Tibial nerve (tissue), 4 donors: ENCODE measurements around the gene ALDOC. TPM values are rescaled to one million over a fixed set of nuclear protein-coding genes. Genes with fewer than 3 reads are reported as not detected.
"Not testable (repeated sequence)": the region's sequence is repeated elsewhere in the genome, so short reads cannot be mapped to it uniquely, and the experiment has no call there.

Source experiments
- DNase-seq, 2 donors: peaks; one replicate each; pipeline ENCODE4 v3.0.0-alpha.2; 2019; ENCODE audit warnings: low spot score in 2 of 2
- H3K27ac ChIP-seq, 4 donors: fragments of 200-600 bp; sonication (generic) in 3 of 4; one replicate each; pipeline ENCODE4 v1.5.1; 2017 to 2019; ENCODE audit warnings: mild to moderate bottlenecking in 1 of 4
- H3K27me3 ChIP-seq, 2 donors: fragments of 200-600 bp; sonication (generic) in 1 of 2; one replicate each; pipeline versions ENCODE4 v1.5.1 to v1.6.0; 2017 to 2019
- H3K36me3 ChIP-seq, 3 donors: fragments of 200-600 bp; sonication (generic); one replicate each; pipeline ENCODE4 v1.5.1; 2018 to 2019
- H3K4me1 ChIP-seq, 4 donors: fragments of 200-600 bp; sonication (generic) in 3 of 4; one replicate each; pipeline ENCODE4 v1.5.1; 2017 to 2019
- H3K4me3 ChIP-seq, 4 donors: fragments of 200-600 bp; sonication (generic) in 3 of 4; one replicate each; pipeline ENCODE4 v1.5.1; 2017 to 2019; ENCODE audit warnings: mild to moderate bottlenecking in 1 of 4, moderate library complexity in 1 of 4
- H3K9me3 ChIP-seq, 4 donors: fragments of 200-600 bp; sonication (generic) in 3 of 4; one replicate each; pipeline ENCODE4 v1.5.1; 2017 to 2019
- EP300 ChIP-seq, 2 donors: sonication (generic); formaldehyde crosslinking; IDR thresholded peaks; one replicate each; pipeline ENCODE4 v1.6.1; 2017; ENCODE audit warnings: antibody characterized with exemption in 2 of 2, mild to moderate bottlenecking in 1 of 2
- POLR2A ChIP-seq, 2 donors: fragments of 450-650 bp; IDR thresholded peaks; one replicate each; pipeline ENCODE4 v1.6.1; 2017; ENCODE audit warnings: antibody characterized with exemption in 2 of 2, mild to moderate bottlenecking in 2 of 2, moderate library complexity in 2 of 2
- WGBS, 2 donors: methylation state at CpG; one replicate each; pipeline ENCODE4 v1.1.5; 2018; 5-methylcytosine and 5-hydroxymethylcytosine counted together
- total RNA-seq, 4 donors: library from RNA; depleted of rRNA; stranded (reverse); fragments of >200 nt; gene quantifications; one replicate each; pipeline ENCODE4 v1.1.0, GENCODE V29; 2016
- TF ChIP-seq, protein P1 (sequence below), 5 experiments: fragments of 200-600 bp in 3 of 5; fragments of 450-650 bp in 2 of 5; sonication (generic) in 3 of 5; IDR thresholded peaks; one replicate each; pipeline ENCODE4 v1.5.1; 2016 to 2019; ENCODE audit warnings: antibody characterized with exemption in 5 of 5, mild to moderate bottlenecking in 3 of 5, moderate library complexity in 2 of 5

The ALDOC gene
- total RNA-seq, 4 donors from 2014 or later = 46.2 to 222 (median 141) TPM

- Histone ChIP-seq H3K4me1 (peaks cover 0 to 12% (median 5%) of the 10 kb centered on the region in 4 donors), H3K27ac (no peak overlapping the region), H3K9me3 (no peaks in the 10 kb centered on the region), H3K27me3 (no peaks in the 10 kb centered on the region), H3K36me3 (peaks cover 0 to 34% (median 0%) of the 10 kb centered on the region in 3 donors), H3K4me3 (no peak overlapping the region)
- no peak for DNase-seq
- 94 to 100% methylated on average over 3 of the region's 3 CpGs for WGBS, 2 donors
- TF ChIP-seq, protein P1, sequence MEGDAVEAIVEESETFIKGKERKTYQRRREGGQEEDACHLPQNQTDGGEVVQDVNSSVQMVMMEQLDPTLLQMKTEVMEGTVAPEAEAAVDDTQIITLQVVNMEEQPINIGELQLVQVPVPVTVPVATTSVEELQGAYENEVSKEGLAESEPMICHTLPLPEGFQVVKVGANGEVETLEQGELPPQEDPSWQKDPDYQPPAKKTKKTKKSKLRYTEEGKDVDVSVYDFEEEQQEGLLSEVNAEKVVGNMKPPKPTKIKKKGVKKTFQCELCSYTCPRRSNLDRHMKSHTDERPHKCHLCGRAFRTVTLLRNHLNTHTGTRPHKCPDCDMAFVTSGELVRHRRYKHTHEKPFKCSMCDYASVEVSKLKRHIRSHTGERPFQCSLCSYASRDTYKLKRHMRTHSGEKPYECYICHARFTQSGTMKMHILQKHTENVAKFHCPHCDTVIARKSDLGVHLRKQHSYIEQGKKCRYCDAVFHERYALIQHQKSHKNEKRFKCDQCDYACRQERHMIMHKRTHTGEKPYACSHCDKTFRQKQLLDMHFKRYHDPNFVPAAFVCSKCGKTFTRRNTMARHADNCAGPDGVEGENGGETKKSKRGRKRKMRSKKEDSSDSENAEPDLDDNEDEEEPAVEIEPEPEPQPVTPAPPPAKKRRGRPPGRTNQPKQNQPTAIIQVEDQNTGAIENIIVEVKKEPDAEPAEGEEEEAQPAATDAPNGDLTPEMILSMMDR (IDR thresholded peaks at IDR 0.05) = no peak
- TF ChIP-seq EP300 (IDR thresholded peaks at IDR 0.05) (no peak), POLR2A (IDR thresholded peaks at IDR 0.05) (no peak)
Observed at GRCh38 chr17:28580959-28581358, 4.3 kb upstream of the ALDOC start.

GRCh38 chr17:28579526-28579925 lies 2.8 kb upstream of the ALDOC start:
- H3K27me3 ChIP-seq = no peaks in the 10 kb centered on the region
- no peak overlapping the region for H3K27ac ChIP-seq
- DNase-seq = no peak
- no peaks in the 10 kb centered on the region for H3K9me3 ChIP-seq
- peaks cover 0 to 21% (median 0%) of the 10 kb centered on the region in 3 donors for H3K36me3 ChIP-seq
- 91 to 94% methylated on average over 4 of the region's 4 CpGs for WGBS, 2 donors
- peaks cover 0 to 21% (median 6%) of the 10 kb centered on the region in 4 donors for H3K4me1 ChIP-seq
- no peak overlapping the region for H3K4me3 ChIP-seq
- TF ChIP-seq POLR2A (IDR thresholded peaks at IDR 0.05) (no peak), EP300 (IDR thresholded peaks at IDR 0.05) (no peak)
- TF ChIP-seq, protein P1 (IDR thresholded peaks at IDR 0.05) = no peak

DNA sequence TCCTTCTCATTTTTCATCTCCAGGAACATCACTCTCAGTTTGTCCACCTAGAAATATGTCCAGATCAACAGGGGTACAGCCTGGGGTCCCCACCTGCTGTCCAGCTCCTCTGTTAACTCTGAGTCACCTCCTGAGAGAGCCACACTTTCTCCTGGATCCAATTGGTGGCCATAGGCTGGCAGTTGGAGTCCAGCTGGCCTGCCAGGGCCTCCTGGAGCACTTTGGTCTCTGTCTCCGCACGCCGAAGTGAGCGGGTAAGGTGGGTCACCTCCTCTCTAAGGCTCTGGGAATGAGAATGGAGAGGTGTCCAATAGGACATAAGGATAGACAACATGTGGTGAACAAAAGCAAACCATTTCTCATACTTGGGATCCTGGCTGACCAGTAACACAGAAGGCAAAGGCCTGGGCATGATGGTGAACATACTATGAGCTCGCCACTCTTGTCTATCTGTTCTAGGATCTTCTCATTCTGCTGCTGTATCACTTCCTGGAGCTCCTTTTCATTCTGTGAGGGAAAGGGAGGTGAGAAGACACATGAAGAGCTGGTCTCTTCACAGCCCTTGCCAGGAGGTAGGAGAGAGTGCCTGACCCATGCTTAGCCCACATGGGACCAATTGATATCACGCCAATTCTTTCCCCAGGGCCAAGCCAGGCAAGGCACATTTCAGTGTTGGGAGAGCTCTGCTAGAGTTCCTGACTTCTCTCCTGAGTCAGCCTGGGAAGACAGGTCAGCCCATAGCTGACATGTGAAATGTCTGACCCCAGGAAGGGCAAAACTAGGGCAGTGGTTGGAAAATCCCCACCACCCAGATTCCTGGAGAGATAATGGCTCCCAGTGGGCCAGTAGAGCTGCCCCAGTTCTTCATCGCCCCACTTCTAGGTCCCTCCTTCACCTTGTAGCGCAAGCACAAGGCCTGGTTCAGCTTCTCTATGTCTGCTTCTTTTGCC lies 1.8 kb upstream of the ALDOC start:
- Histone ChIP-seq H3K4me1 (peaks cover 0 to 21% (median 6%) of the 10 kb centered on the region in 4 donors), H3K27ac (peak overlapping the region in 2 of 4 donors; percentile 42 to 82), H3K9me3 (no peaks in the 10 kb centered on the region), H3K4me3 (no peak overlapping the region), H3K36me3 (peaks cover 0 to 20% (median 0%) of the 10 kb centered on the region in 3 donors), H3K27me3 (no peaks in the 10 kb centered on the region)
- TF ChIP-seq POLR2A (IDR thresholded peaks at IDR 0.05) (no peak), EP300 (IDR thresholded peaks at IDR 0.05) (no peak)
- TF ChIP-seq, protein P1 (IDR thresholded peaks at IDR 0.05) = no peak
- WGBS, 2 donors = 96 to 100% methylated on average over 8 of the region's 8 CpGs
- no peak for DNase-seq

DNA sequence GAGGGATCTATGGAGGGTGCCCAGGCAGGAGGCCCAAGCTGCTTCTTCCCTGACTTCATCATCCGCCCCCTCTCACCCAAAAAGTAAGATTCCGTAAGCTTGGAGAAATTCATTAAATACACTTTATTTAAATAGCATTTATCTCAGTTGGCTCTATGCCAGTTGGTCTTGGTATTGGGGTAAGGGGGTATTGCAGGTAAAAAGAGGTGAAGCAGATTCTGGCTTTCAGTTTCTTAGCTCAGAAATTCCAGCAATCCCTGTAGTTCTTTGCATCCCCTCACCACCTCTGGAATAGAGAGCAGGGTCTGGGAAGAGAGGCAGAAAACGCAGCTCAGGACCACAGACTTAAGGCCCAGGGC lies 750 bp upstream of the ALDOC start:
- no peaks in the 10 kb centered on the region for H3K27me3 ChIP-seq
- peaks cover 0 to 28% (median 7%) of the 10 kb centered on the region in 4 donors for H3K4me1 ChIP-seq
- H3K9me3 ChIP-seq = no peaks in the 10 kb centered on the region
- 71 to 89% methylated on average over 3 of the region's 3 CpGs for WGBS, 2 donors
- peaks cover 0 to 10% (median 0%) of the 10 kb centered on the region in 3 donors for H3K36me3 ChIP-seq
- TF ChIP-seq POLR2A (IDR thresholded peaks at IDR 0.05) (no peak), EP300 (IDR thresholded peaks at IDR 0.05) (no peak)
- TF ChIP-seq, protein P1 (IDR thresholded peaks at IDR 0.05) = no peak
- DNase-seq = no peak
- H3K4me3 ChIP-seq = no peak overlapping the region
- peak overlapping the region; percentile 55 to 82 (median 69) for H3K27ac ChIP-seq

DNA sequence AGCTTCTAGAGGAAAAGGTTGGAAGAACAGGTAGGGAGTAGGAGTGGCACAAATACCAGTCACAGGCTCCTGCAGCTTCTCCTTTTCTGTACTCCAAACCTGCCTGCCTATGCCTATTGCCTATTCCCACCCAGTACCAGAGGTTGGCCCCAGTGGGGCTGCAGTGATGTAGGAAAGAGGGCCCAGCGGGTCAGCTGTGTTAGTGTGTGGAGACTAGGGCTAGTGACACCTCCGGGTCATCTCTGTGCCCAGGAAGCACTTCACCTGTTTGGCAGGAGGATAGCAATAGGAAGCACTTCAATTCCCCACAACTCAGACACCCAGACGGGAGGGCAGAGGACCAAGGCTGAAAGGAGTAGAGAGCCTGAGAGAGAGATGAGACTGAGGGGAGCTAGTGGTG lies 679 bp downstream of the ALDOC start:
- peaks cover 0 to 35% (median 10%) of the 10 kb centered on the region in 4 donors for H3K4me1 ChIP-seq
- H3K36me3 ChIP-seq = peaks cover 0 to 10% (median 0%) of the 10 kb centered on the region in 3 donors
- peak overlapping the region in 3 of 4 donors; percentile 4 to 72 (median 52) for H3K27ac ChIP-seq
- H3K27me3 ChIP-seq, H3K9me3 ChIP-seq, DNase-seq: not testable (repeated sequence)
- H3K4me3 ChIP-seq = peak overlapping the region in 2 of 4 donors; percentile 21 to 45
- whole genome bisulfite sequencing, 2 donors = 44 to 67% methylated on average over 3 of the region's 3 CpGs
